Fibroblast of lung (primary cell): ENCODE results near the gene MIX23. TPM values are rescaled to one million over a fixed set of nuclear protein-coding genes. Genes with fewer than 3 reads are reported as not detected.

Experiments used
- DNase-seq, 2 donors: peaks; one replicate each; pipeline versions ENCODE4 v3.0.0 to v3.0.0-alpha.2; 2010; ENCODE audit warnings: low read depth in 2 of 2
- H2AFZ ChIP-seq: 2 replicates; pipeline ENCODE4 v1.5.1; 2012; ENCODE audit warnings: low read length, control low read depth, inconsistent platforms
- H3K27ac ChIP-seq: 2 replicates; pipeline ENCODE4 v1.5.1; 2011; ENCODE audit warnings: low read length, control low read depth; ENCODE audit not compliant: insufficient read depth
- H3K27me3 ChIP-seq: 2 replicates; pipeline ENCODE4 v1.5.1; 2011; ENCODE audit warnings: mild to moderate bottlenecking, low read length; ENCODE audit not compliant: control insufficient read depth, insufficient read depth
- H3K36me3 ChIP-seq: 2 replicates; pipeline ENCODE4 v1.5.1; 2011; ENCODE audit warnings: low read length; ENCODE audit not compliant: control insufficient read depth, insufficient read depth
- H3K4me1 ChIP-seq: 2 replicates; pipeline ENCODE4 v1.5.1; 2011; ENCODE audit warnings: low read length; ENCODE audit not compliant: control insufficient read depth, insufficient read depth; ENCODE audit errors: extremely low read depth
- H3K4me2 ChIP-seq: 2 replicates; pipeline ENCODE4 v1.5.1; 2011; ENCODE audit warnings: low read length, control low read depth; ENCODE audit not compliant: insufficient read depth; ENCODE audit errors: extremely low read depth
- H3K4me3 ChIP-seq, 4 experiments: fragments of 200-600 bp in 1 of 4; sonication (generic) in 1 of 4; replicated peaks in 1 of 4; 2 replicates each; pipeline ENCODE4 v1.5.1; 2011 to 2016; ENCODE audit warnings: low read length in 4 of 4, low read depth in 3 of 4, mild to moderate bottlenecking in 3 of 4, control low read depth in 2 of 4, inconsistent platforms in 1 of 4, mixed read lengths in 1 of 4; ENCODE audit not compliant: insufficient read depth in 1 of 4; ENCODE audit errors: control extremely low read depth in 1 of 4
- H3K79me2 ChIP-seq: 2 replicates; pipeline ENCODE4 v1.5.1; 2012; ENCODE audit warnings: mild to moderate bottlenecking, low read length, inconsistent platforms; ENCODE audit not compliant: control insufficient read depth, insufficient read depth
- H3K9ac ChIP-seq: 2 replicates; pipeline ENCODE4 v1.5.1; 2011; ENCODE audit warnings: mild to moderate bottlenecking, low read length, control low read depth; ENCODE audit not compliant: insufficient read depth
- H3K9me3 ChIP-seq: 2 replicates; pipeline ENCODE4 v1.5.1; 2012; ENCODE audit warnings: low read depth, low read length; ENCODE audit not compliant: control insufficient read depth, insufficient read depth
- H4K20me1 ChIP-seq: 2 replicates; pipeline ENCODE4 v1.5.1; 2011; ENCODE audit warnings: low read length; ENCODE audit not compliant: control insufficient read depth, insufficient read depth; ENCODE audit errors: extremely low read depth
- CTCF ChIP-seq, 2 donors: IDR thresholded peaks in 1 of 2; conservative IDR thresholded peaks in 1 of 2; 1 replicate in 1 of 2; 2 replicates in 1 of 2; pipeline ENCODE4 v1.5.1; 2011 to 2012; ENCODE audit warnings: low read length in 2 of 2, control low read depth in 1 of 2, inconsistent platforms in 1 of 2, low read depth in 1 of 2, mild to moderate bottlenecking in 1 of 2
- EZH2 ChIP-seq: IDR thresholded peaks from 2 replicates; pipeline ENCODE4 v1.5.1; 2012; ENCODE audit warnings: low read length, control low read depth, mild to moderate bottlenecking; ENCODE audit errors: missing control alignments
- polyA plus RNA-seq, 2 donors: library from polyadenylated mRNA; depleted of rRNA in 1 of 2; stranded (reverse) in 1 of 2; unstranded in 1 of 2; fragments of >200 nt; gene quantifications; 2 replicates each; pipeline ENCODE4 v1.2.1, GENCODE V29; 2011 to 2012; ENCODE audit warnings: missing spikeins in 1 of 2
- total RNA-seq: library from RNA; depleted of rRNA; stranded (reverse); fragments of >200 nt; gene quantifications from 2 replicates; pipeline ENCODE4 v1.2.1, GENCODE V29; 2014

The MIX23 gene
- total and polyA plus RNA-seq, 2 donors (not counting 1 experiment from before 2014, with no cell fraction given): 22.3 to 30.9 TPM

- Histone ChIP-seq H3K4me1 (no peaks in the 10 kb centered on the region), H2AFZ (no peak overlapping the region), H3K4me2 (no peak overlapping the region), H3K79me2 (no peaks in the 10 kb centered on the region), H4K20me1 (no peaks in the 10 kb centered on the region), H3K9ac (no peak overlapping the region), H3K4me3 (no peak overlapping the region), H3K27ac (no peak overlapping the region), H3K27me3 (peaks cover 4% of the 10 kb centered on the region), H3K9me3 (no peaks in the 10 kb centered on the region), H3K36me3 (no peaks in the 10 kb centered on the region)
- TF ChIP-seq EZH2 (no peak), CTCF (conservative IDR thresholded peaks at IDR 0.05 in 1 of 2, IDR thresholded peaks at IDR 0.05 in 1 of 2; ENCODE audit: low read depth in 1 of 2, low read length in 2 of 2) (no peak)
- DNase-seq: no peak
Observed at GRCh38 chr3:122315619-122316018, 67.4 kb downstream of the MIX23 start.

- no peak overlapping the region for H3K4me2 ChIP-seq
- no peak for DNase-seq
- TF ChIP-seq EZH2 (no peak), CTCF (conservative IDR thresholded peaks at IDR 0.05 in 1 of 2, IDR thresholded peaks at IDR 0.05 in 1 of 2; ENCODE audit: low read depth in 1 of 2, low read length in 2 of 2) (no peak)
- H3K36me3 ChIP-seq: no peaks in the 10 kb centered on the region
- H3K79me2 ChIP-seq: no peaks in the 10 kb centered on the region
- H3K27me3 ChIP-seq: peaks cover 4% of the 10 kb centered on the region
- no peaks in the 10 kb centered on the region for H4K20me1 ChIP-seq
- no peak overlapping the region for H3K27ac ChIP-seq
- no peak overlapping the region for H2AFZ ChIP-seq
- H3K4me1 ChIP-seq: no peaks in the 10 kb centered on the region
- no peak overlapping the region for H3K4me3 ChIP-seq
- H3K9me3 ChIP-seq: no peaks in the 10 kb centered on the region
- no peak overlapping the region for H3K9ac ChIP-seq
Observed at GRCh38 chr3:122314228-122314876, 68.7 kb downstream of the MIX23 start.

- DNase-seq: peak in 1 of 2 donors; percentile 11
- Histone ChIP-seq H3K79me2 (no peaks in the 10 kb centered on the region), H3K4me2 (no peak overlapping the region)
Observed at GRCh38 chr3:122313281-122313680, 69.8 kb downstream of the MIX23 start.

More at GRCh38 chr3:122313281-122313680, 69.8 kb downstream of the MIX23 start:
- Histone ChIP-seq H2AFZ (no peak overlapping the region), H4K20me1 (no peaks in the 10 kb centered on the region), H3K27me3 (peaks cover 4% of the 10 kb centered on the region), H3K4me3 (no peak overlapping the region), H3K4me1 (no peaks in the 10 kb centered on the region), H3K36me3 (no peaks in the 10 kb centered on the region), H3K9ac (no peak overlapping the region), H3K27ac (no peak overlapping the region), H3K9me3 (no peaks in the 10 kb centered on the region)
- TF ChIP-seq EZH2 (no peak), CTCF (conservative IDR thresholded peaks at IDR 0.05 in 1 of 2, IDR thresholded peaks at IDR 0.05 in 1 of 2; ENCODE audit: low read depth in 1 of 2, low read length in 2 of 2) (no peak)
